Measurements from ENCODE around the gene CUEDC2.

Gene CUEDC2

GRCh38 chr10:102409604-102410428 lies 22.6 kb downstream of the CUEDC2 start:
- no peak for DNase-seq (ENCODE audit: low spot score)

- DNase-seq (ENCODE audit: low spot score), result peak; percentile 50
Measured at GRCh38 chr10:102408728-102409603, 23.4 kb downstream of the CUEDC2 start.

GRCh38 chr10:102408131-102408727 lies 24.1 kb downstream of the CUEDC2 start:
- no peak for DNase-seq (ENCODE audit: low spot score)

- no peak for DNase-seq (ENCODE audit: low spot score)
Measured at GRCh38 chr10:102407425-102408130, 24.8 kb downstream of the CUEDC2 start.

GRCh38 chr10:102406815-102407214 lies 25.6 kb downstream of the CUEDC2 start:
- DNase-seq (ENCODE audit: low spot score), result no peak

GRCh38 chr10:102405632-102406031 lies 26.7 kb downstream of the CUEDC2 start:
- no peak for DNase-seq (ENCODE audit: low spot score)

GRCh38 chr10:102405108-102405571 lies 27.2 kb downstream of the CUEDC2 start:
- no peak for DNase-seq (ENCODE audit: low spot score)

- DNase-seq (ENCODE audit: low spot score), result no peak
Measured at GRCh38 chr10:102404361-102405107, 27.8 kb downstream of the CUEDC2 start.

GRCh38 chr10:102403115-102403514 lies 29.3 kb downstream of the CUEDC2 start:
- no peak for DNase-seq (ENCODE audit: low spot score)

- DNase-seq (ENCODE audit: low spot score), result no peak
Measured at GRCh38 chr10:102402512-102402896, 29.9 kb downstream of the CUEDC2 start.

- no peak for DNase-seq (ENCODE audit: low spot score)
Measured at GRCh38 chr10:102401735-102402511, 30.5 kb downstream of the CUEDC2 start.

GRCh38 chr10:102401342-102401654 lies 31.1 kb downstream of the CUEDC2 start:
- no peak for DNase-seq (ENCODE audit: low spot score)

- DNase-seq (ENCODE audit: low spot score), result no peak
Measured at GRCh38 chr10:102400598-102401341, 31.6 kb downstream of the CUEDC2 start.

GRCh38 chr10:102400076-102400475 lies 32.3 kb downstream of the CUEDC2 start:
- DNase-seq (ENCODE audit: low spot score), result no peak

GRCh38 chr10:102399217-102400021 lies 33.0 kb downstream of the CUEDC2 start:
- peak; percentile 94 for DNase-seq (ENCODE audit: low spot score)

- no peak for DNase-seq (ENCODE audit: low spot score)
Measured at GRCh38 chr10:102398172-102399020, 34.0 kb downstream of the CUEDC2 start.

- DNase-seq (ENCODE audit: low spot score), result no peak
Measured at GRCh38 chr10:102397222-102398171, 34.9 kb downstream of the CUEDC2 start.
